Uterus (tissue), 2 donors: ENCODE measurements around the gene LINC01488.

ENCODE experiments used
- CTCF ChIP-seq, 4 experiments: fragments of 200-600 bp in 2 of 4; fragments of 450-650 bp in 2 of 4; sonication (generic) in 2 of 4; IDR thresholded peaks; one replicate each; pipeline ENCODE4 v1.5.1; 2016 to 2019; ENCODE audit warnings: antibody characterized with exemption in 4 of 4, mild to moderate bottlenecking in 2 of 4, moderate library complexity in 1 of 4
- POLR2A ChIP-seq, 2 donors: fragments of 450-650 bp; IDR thresholded peaks; one replicate each; pipeline ENCODE4 v1.6.1; 2016; ENCODE audit warnings: antibody characterized with exemption in 2 of 2, mild to moderate bottlenecking in 1 of 2, moderate library complexity in 1 of 2

GRCh38 chr11:69500285-69501120 lies 19.0 kb downstream of the LINC01488 start:
- TF ChIP-seq CTCF (IDR thresholded peaks at IDR 0.05): no peak
- TF ChIP-seq POLR2A (IDR thresholded peaks at IDR 0.05): no peak
